8988T (cell line): Measurements from ENCODE around the gene DERL2.

Source experiments
- DNase-seq: peaks from one replicate; pipeline ENCODE4 v3.0.0; 2011

The DERL2 gene

GRCh38 chr17:5485270-5486205 lies at the start of gene DERL2:
Gene DERL2 (minus strand): TSS chr17:5486178. CDS start chr17:5486161, 17 bp downstream.
- DNase-seq, result no peak

- no peak for DNase-seq
These were observed 49.5 kb upstream of the DERL2 start for GRCh38 chr17:5535436-5535835.

GRCh38 chr17:5533486-5534315 lies 47.7 kb upstream of the DERL2 start:
- DNase-seq, result no peak

- no peak for DNase-seq
These were observed 46.6 kb upstream of the DERL2 start for GRCh38 chr17:5532581-5532980.

- DNase-seq, result no peak
These were observed 45.1 kb upstream of the DERL2 start for GRCh38 chr17:5531085-5531418.

- DNase-seq, result no peak
These were observed 44.5 kb upstream of the DERL2 start for GRCh38 chr17:5530265-5531084.

- DNase-seq, result no peak
These were observed 41.7 kb upstream of the DERL2 start for GRCh38 chr17:5527601-5528250.

- DNase-seq, result peak; percentile 68
These were observed 41.0 kb upstream of the DERL2 start for GRCh38 chr17:5526821-5527598.

- no peak for DNase-seq
These were observed 37.3 kb upstream of the DERL2 start for GRCh38 chr17:5523249-5523648.

GRCh38 chr17:5522476-5522875 lies 36.5 kb upstream of the DERL2 start:
- DNase-seq, result no peak

GRCh38 chr17:5516060-5516792 lies 30.2 kb upstream of the DERL2 start:
- DNase-seq, result no peak

GRCh38 chr17:5514976-5515375 lies 29.0 kb upstream of the DERL2 start:
- no peak for DNase-seq

GRCh38 chr17:5513628-5514027 lies 27.6 kb upstream of the DERL2 start:
- no peak for DNase-seq

GRCh38 chr17:5511401-5512225 lies 25.6 kb upstream of the DERL2 start:
- DNase-seq, result no peak

- no peak for DNase-seq
These were observed 24.8 kb upstream of the DERL2 start for GRCh38 chr17:5510771-5511170.

GRCh38 chr17:5509482-5509881 lies 23.5 kb upstream of the DERL2 start:
- DNase-seq, result no peak

GRCh38 chr17:5508810-5509209 lies 22.8 kb upstream of the DERL2 start:
- no peak for DNase-seq

GRCh38 chr17:5506307-5506706 lies 20.3 kb upstream of the DERL2 start:
- no peak for DNase-seq

GRCh38 chr17:5502552-5502951 lies 16.6 kb upstream of the DERL2 start:
- DNase-seq, result no peak

- DNase-seq, result no peak
These were observed 15.7 kb upstream of the DERL2 start for GRCh38 chr17:5501685-5502084.
